GM18868 (cell line): ENCODE data around the gene NEDD8.

ENCODE experiments used
- ATAC-seq: cut with Tn5 transposase; IDR thresholded peaks from one replicate; pipeline ENCODE4 v1.9.1; 2021; ENCODE audit warnings: mild to moderate bottlenecking, moderate library complexity; ENCODE audit not compliant: unreplicated experiment

Gene NEDD8

DNA sequence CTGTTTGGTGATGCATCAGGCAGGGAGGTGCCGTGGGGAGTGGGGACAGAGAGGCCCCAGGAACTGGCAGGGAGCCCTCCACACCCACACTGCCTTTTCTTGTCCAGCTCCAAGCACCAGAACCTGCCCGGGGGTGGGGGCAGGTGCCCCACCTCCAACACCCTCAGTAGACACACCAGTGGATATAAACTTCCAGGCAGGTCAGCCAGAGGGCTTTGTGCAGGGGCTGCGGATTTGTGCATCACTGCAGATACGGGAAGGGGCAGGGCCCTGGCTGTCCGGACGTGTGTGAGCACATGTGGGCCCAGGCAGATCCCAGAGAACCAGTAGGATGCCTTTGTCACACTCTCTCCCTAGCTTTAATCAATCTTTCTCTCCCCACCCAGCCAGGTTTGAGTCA, 32.1 kb upstream of the NEDD8 start:
- no peak for ATAC-seq

DNA sequence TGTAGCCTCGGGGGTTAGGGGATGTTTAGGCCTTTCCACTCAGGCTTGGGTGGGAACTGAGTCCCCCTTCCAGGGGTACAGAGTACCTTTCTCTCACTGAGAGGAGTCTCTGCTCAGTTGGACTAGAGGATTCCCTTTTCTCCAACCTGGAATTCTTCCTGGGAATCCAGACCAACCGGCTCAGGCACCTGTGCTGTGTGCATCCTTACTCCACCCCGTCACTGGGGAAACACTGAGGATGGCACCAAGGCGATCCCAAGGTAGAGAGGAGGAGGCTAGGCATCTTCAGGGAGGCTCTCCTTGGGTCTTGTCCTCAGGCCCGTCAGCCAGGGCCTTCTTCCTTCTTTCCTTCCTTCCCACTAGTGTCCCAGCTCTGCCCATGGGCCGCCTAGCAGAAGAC, 31.7 kb upstream of the NEDD8 start:
- no peak for ATAC-seq

DNA sequence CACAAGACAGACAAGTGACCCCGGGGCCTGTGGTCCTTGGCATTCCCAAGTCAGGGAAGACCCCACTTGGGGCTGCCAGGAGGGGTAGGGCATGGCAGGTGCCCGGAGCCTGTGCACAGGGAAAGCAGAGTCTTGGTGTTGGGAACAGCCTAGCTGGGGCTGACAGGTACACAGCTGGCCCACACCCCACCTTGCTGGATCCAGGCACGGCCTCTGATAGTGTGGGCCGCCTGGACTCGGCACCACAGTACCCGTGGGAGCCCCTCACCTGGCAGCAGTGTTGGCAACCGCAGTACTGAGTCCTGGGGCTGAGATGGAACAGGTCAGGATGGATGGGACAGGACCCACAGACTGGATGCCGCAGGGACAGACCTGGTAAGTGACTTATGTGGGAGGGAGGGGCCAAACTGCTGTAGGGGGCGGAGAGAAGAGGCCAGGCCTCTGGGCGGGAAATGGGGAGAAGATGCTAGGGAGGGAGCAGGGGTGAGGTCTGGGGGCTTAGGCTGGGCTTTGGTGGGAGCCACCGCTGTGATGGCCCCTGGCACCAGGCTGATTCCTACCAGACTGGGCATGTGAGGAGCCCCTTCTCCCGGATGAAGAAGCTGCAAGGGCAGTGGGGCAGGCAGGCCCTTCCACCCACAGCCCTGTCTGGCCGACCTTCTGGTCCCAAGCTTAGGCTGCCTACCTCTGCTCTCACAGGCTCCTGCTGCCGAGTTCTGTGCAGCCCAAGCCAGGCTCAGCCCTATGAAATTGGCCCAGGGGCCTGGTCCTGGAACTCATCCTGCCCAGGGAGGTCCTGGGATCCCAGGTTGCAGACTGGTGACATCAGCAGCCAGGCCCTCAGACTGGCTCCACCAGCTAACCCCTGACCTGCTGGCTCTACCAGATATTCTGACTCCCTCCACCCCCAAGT, 30.9 kb upstream of the NEDD8 start, which contains the start of gene TGM1:
TGM1 (minus strand) TSS at position 357 of the 913 bp plus-strand sequence. CDS start 825 bp downstream, outside the sequence.
- ATAC-seq = no peak

DNA sequence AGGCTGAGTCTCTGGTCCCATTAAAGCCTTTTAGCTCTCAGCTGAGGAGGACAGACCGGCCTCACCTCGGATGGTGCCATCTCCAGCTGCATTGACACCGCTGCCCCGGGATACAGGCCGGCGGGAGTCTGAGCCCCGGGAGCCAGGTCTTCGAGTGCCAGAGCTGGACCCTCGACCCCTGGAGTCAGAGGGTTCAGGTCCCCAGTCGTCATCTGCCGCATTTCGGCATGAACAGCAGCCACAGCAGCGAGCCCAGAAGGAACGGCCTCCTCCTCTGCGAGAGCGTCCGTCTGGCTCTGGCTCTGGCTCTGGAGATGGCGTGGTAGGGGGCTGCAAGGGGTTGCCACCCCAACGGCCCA, 29.8 kb upstream of the NEDD8 start:
- ATAC-seq = no peak

DNA sequence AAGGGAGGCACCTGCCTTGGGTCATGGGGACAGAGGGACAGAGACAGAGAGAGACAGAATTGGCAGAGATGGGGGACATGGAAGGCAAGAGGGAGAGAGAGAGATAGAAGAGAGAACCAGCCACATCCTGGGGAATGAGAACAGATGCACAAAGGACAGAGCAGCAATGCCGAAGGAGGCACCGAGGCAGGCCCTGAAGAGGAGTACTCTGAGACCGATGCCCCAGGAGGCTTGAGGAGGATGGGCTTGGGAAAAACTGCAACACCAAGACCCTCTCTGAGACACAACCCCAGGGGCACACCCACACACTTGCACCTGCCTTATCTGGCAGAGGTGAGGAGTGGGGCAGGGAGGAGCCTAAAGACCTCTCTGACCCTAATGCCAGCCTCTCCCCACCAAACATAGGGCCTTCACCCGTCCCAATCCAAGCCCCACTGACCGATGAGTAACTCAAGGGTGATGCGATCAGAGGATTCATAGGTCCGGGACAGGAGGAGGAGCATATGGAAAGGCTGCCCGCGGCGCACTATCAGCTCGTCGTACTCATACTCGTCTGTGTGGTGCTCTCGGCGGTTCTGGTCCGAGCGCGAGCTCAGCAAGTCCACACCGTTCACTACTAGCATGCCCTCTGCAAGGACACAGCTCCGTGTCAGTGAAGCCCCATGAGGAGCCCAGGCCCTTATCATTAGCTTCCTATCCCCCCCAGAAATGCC, 29.2 kb upstream of the NEDD8 start:
- no peak for ATAC-seq

DNA sequence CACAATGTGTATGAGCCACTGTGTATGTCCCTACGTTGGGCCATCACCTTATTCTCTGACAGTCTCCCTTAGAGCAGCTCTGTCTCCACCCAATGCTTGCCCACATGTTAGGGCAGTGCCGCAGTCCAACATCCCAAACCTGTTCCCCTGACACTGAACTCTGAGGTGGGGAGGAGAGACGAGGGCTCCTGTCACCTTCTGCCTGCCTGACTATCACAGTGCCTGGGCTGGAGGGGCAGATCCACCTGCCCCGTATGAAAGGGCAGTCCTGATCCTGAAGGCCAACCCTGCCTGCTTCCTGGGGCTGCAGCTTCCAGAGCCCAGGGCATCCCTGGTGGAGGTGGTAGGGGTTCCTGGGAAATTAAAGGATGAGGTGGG, 28.6 kb upstream of the NEDD8 start:
- ATAC-seq = no peak

DNA sequence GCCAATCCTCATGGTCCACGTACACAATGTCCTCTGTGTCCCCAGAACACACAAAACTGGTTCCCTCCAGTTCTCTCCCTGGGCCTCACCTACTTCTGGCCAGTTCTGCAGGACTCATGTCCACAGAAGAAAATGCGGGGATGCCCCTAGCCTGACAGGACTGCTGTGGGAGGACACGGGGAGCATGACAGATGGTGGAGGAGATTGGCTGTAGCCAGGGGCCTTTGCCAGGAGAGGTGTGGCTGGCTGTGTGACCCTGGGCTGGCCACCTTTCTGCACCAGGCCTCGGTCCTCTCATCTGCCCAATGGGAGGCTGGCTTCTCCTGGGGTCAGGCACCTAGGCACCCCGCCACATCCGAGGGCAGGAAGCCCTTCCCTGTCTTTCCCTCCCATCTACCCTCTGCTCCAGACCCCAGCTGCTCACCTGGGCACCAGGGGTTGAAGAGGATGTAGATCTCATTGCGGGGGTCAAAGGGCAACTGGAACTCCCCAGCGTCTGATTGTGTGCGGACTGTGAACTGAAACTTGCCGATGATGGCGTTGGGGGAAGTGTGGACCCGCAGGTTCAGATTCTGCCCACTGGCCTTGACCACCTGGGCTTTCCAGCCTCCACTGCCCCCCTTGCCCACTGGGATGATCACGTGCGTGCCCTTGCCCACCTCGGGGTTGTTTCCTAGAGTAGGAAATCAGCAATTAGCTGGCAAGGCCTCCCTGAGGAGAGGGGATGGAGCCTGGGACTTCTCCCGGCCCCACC, 28.0 kb upstream of the NEDD8 start:
- ATAC-seq = no peak

DNA sequence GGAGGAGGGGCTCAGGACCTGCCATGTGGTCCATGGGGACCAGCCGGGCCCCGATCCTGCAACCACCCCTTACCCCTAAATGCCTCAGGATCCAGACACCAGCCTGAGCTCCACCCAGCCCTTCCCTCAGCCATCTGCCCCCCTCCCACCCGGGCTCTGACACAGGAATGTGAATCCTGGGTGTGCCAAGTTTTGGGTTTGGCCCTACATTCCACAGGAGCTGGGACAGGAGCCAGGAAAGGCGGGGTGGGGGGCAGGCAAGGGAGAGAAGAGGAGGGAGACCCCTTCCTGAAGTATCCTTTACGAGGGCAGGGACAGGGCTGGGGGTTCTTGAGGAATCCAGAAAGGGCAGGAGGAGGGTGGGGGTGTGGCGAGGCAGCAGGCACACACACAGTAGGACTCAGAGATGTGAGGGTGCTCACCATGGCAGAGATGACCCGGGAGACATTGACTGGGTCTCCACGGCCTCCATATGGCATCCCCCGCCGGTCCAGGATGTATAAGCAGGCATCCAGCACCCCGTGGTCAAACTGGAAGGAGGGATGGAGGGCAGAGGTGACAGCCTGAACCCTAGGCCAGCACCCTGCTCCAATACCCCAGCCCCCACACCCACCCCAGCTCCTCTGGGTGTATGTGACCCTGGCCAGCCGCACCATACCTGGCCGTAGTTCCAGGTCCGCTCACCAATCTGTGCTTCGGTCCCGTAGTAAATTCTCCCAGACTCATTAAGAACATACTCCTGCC, 27.3 kb upstream of the NEDD8 start:
- ATAC-seq = no peak

DNA sequence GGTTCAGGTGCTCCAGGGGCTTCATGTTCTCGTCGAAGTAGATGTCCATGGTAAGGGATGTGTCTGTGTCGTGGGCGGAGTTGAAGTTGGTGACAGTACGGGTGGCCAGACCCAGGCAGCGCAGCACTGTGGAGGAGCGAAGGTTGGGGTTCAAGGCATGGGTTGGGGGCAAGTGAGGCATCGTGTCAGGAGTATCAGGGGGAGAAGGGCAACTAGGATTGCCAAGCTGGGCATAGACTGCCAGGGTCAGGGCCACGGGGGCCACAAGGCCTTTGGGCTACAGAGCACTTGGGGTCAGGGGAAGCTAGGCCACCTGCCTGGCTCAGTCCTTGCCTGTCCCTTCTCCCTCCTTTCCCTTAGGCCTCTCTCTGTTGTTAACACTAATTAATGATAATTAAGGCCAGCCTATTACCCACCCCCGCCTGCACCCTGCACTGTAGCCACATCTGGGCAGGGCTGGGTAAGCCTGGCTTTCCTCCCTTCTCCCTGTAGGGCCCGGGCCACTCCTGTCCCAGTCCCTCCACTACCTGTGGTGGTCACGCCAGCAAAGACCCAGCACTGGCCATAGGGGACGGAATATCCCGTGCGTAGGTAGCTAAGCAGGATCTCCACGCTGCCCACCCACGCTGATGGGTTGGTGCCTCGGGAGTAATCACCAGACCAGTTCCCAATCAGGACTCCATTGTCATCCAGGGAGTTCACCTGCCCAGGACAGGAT, 26.5 kb upstream of the NEDD8 start:
- no peak for ATAC-seq

DNA sequence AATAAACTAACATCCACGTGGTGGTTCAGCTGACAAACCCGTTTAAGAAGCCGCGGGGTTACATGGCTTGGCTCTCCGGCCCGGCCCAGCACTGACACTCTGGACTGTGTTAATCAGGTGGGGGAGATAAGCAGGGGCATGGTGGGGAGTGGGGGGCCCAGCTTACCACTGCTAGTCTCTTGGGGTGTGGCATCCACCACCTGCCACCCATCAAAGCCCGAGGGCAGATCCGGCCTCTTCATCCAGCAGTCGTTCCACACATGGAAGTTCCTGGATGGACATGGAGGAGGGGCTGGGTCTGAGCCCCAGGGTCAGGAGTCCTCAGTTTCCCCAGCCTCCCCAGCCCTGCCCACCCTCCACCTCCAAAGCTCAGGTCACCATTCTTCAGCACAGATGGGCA, 26.0 kb upstream of the NEDD8 start:
- no peak for ATAC-seq

DNA sequence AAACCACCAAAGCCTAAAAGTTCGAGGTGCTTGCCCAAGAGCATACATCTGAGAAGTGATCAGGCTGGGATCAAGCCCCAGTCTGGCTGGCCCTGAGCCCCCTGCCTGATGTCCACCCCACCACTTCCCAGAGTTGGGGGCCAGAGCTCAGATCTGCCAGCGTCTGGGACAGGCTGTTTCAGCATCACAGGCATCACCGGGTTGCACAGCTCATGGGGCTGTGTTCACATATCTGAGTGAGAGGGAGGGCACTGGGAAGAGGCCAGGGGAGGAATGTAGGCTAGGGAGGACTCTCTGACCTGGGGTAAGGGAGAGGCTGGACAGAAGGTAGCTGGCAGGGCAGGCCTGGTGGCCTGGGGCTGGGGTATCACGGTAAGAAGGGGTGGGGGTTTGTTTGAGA, 24.8 kb upstream of the NEDD8 start:
- ATAC-seq = no peak

DNA sequence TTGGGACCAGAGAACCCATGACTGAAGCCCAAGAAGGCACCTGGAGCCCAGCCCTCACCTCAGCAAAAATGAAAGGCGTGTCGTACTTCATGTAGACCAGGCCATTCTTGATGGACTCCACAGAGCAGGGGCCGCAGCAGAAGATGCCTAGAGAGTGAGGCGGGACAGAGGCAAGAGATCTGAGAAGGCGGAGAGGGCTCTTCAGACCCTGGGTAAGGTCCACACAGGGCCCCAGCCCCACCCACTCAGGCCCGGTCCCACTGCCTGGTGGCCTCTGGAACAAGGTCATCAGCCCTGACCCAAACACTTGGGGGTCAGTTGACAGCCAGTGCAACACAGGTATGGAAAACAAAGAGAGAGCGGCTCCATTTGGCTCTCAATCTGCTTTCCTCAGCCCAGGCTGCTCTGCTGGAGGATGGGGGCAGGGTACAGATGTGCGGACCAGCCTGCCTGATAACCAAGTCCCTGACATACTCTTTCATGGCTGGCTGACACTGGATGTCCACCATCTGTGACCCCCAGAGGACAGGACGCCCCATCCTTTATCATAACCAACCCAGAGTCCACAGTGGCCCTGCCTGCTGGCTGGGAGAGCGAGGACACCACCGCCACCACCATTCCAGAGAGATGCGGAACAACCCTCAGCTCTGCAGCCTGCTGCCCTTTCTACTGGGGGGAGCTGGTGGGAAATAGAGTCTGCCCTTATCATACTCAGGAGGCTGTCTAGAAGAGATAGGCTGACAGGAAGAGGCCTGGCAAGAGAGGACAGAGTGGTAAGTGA, 24.0 kb upstream of the NEDD8 start:
- ATAC-seq = no peak

DNA sequence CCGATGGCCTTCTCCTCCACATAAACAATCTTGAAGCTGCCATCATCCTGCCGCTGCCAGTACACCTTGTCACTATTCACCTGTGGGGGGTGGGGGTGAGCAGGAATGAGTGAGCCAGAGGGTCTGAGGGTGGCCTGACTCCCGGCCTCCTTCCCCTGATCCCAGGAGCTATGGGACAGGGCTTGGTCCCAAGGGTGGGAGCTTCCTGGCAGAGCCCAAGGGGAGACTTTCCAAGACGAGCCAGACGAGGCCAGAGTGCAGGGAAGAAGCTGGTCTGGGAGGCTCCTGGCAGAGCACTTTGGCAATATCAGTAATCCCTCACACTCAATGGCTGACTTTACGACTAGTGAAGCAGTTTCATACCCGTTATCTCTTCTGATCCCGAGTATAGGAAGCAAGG, 23.3 kb upstream of the NEDD8 start:
- no peak for ATAC-seq

DNA sequence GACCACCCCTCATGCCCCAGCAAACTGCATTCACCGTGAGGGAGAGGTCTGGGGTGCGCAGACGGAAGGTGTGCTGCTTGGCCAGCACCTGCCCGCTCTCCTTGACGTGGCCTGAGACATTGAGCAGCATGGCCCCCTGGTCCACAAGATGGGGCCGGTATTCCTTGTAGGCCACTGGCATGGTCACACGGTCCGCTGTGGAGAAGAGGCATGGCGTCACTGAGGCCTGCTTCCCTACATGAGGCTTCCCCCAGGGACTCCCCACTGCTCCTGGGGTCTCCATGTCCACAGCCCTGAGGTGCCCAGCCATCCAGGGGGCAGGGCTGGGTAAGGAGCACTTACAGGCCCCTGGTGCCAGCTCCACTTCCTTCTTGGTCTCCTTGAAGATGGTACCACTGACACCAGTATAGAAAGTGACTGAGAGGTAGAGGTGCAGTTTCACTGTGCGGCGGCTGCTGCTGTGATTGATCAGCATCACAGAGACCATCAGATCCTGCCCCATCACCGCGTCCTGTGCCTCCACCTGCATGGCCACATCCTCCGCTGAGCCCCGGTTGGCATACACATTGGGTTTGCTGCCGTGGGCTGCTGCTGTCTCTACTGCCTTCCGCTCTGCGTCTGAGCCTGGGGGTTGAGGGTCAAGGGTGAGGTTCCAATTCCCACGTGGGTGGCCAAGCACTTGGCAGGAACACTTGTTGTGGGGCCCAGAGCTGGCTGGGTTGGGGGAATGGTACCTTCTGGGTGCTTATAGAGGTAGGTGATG, 22.6 kb upstream of the NEDD8 start:
- no peak for ATAC-seq

DNA sequence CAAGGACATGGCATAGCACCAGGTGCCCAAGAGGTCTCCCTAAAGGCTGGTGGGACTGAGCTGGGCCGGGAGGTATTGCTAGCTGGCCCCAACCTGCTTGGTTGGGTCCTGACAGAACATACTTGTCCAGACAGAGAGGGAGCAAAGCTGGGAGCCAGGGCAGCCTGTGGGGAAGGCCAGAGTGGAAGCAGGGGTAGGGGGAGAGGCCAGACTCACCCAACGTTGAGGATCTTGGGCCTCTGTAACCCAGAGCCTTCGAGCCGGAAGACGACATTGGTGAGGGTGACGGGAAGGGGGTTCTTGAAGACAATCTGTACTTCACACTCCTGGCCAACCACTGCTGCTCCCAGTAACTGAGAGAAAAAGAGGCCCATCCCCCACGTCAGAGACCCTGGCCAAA, 21.8 kb upstream of the NEDD8 start:
- ATAC-seq = no peak

DNA sequence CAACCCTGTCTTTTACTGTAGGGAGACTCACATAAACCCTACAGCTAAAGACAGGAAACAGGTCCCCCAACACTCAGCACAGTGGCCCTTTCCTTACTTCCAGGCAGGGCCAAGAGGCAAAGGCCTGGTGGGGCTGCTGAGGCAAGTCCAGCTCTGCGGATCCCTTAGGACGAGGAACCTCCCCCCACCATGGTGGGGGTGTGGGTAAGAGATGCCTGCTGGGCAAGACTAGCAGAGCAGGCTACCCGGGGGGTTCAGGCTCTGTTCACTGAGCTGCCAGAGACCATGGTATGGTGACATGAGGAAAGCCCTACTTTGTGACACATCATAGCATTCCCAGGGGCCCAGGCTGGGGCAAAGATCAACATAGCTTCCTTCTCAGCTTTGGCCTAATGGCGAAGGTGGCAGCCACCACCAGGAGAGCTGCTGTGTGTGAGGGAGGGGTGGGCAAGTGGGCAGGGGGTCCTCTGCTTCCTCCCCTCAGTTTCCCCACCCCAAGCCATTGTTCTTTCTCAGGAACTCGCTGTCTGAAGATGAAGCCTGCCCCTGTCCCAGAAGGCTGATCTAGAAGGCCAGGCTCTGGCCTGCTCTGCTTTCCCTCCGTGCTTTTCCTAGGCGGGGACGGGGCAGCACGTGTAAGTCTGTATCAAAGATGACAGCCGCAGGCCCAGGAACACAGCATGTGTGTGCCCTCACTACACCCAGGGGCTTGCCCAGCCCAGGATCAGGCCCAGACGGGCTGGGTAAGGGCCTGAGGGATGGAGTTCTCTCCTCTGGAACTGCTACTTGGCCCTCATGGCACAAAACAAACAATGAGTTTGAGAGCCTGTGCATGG, 20.3 kb upstream of the NEDD8 start:
- ATAC-seq = no peak

DNA sequence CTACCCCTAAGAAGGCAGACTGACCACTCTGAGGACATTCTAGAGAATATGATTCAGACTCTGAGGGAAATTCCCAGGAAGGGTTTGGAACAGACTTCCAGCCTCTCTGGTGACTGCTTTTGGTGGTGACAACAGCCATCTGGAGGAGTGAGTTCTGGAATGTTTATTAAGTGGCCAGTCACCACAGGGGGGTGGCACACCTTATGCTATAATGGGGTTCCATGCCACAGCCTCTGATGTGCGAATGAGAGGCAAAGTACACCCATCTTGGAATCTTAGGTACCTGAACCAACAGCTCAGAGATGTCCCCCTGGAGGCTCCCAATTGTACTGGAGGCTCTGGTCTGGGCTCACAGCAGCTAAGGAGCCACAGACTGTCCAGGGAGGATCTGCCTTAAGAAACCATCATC, 19.7 kb upstream of the NEDD8 start:
- no peak for ATAC-seq

DNA sequence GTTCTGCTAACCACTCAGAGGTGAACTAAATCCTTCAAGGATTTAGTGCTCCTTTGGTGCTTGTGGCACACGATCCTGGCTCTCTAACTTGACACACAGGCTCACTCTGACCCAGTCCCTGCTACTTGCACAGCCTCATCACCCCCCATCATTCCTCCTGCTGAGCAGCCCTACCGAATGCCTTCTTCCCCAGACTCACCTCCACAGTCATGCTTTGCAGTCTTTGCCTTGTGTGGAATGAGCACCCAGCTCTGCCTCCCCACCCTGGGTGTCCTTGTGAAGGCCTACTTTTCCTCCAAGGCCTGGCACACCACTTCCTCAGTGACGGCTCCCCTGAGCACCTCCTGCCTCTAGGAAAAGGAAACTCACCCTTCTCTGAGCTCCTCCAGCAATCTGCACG, 18.2 kb upstream of the NEDD8 start:
- no peak for ATAC-seq
